Lung (tissue), 12 donors: Measurements from ENCODE around the gene AFAP1L2. TPM values are rescaled to one million over a fixed set of nuclear protein-coding genes. Genes with fewer than 3 reads are reported as not detected.
A peak's percentile ranks its signal among the peaks of the same experiment; 100 is the strongest.

ENCODE experiments used
- ATAC-seq: fragments of 200-7000 bp; cut with Tn5 transposase; one replicate; pipeline ENCODE4 v1.9.1; 2020; ENCODE audit warnings: moderate number of reproducible peaks; ENCODE audit not compliant: insufficient read depth, low FRiP score
- DNase-seq, 3 donors: peaks; one replicate each; pipeline ENCODE4 v3.0.0-alpha.2; 2013 to 2017
- H3K27ac ChIP-seq, 2 donors: one replicate each; pipeline ENCODE4 v1.5.1; 2013; ENCODE audit warnings: mild to moderate bottlenecking in 2 of 2, moderate library complexity in 2 of 2, control low read depth in 1 of 2, inconsistent platforms in 1 of 2, low read depth in 1 of 2, low read length in 1 of 2
- H3K27me3 ChIP-seq, 3 donors: one replicate each; pipeline ENCODE4 v1.5.1; 2013; ENCODE audit warnings: low read length in 2 of 3; ENCODE audit not compliant: control insufficient read depth in 3 of 3, insufficient read depth in 3 of 3
- H3K36me3 ChIP-seq, 4 donors: one replicate each; pipeline ENCODE4 v1.5.1; 2013; ENCODE audit warnings: low read length in 4 of 4, mild to moderate bottlenecking in 1 of 4, moderate library complexity in 1 of 4; ENCODE audit not compliant: control insufficient read depth in 4 of 4, insufficient read depth in 4 of 4
- H3K4me1 ChIP-seq, 5 donors: one replicate each; pipeline ENCODE4 v1.5.1; 2013; ENCODE audit warnings: low read length in 5 of 5, mild to moderate bottlenecking in 2 of 5, moderate library complexity in 1 of 5; ENCODE audit not compliant: control insufficient read depth in 5 of 5, insufficient read depth in 5 of 5
- H3K4me3 ChIP-seq: one replicate; pipeline ENCODE4 v1.5.1; 2013; ENCODE audit warnings: mild to moderate bottlenecking, control low read depth, moderate library complexity
- H3K9ac ChIP-seq, 2 donors: one replicate each; pipeline ENCODE4 v1.5.1; 2013; ENCODE audit warnings: low read length in 2 of 2, control low read depth in 1 of 2; ENCODE audit not compliant: insufficient read depth in 1 of 2
- H3K9me3 ChIP-seq, 4 donors: one replicate each; pipeline ENCODE4 v1.5.1; 2013; ENCODE audit warnings: low read length in 3 of 4, mild to moderate bottlenecking in 1 of 4, moderate library complexity in 1 of 4; ENCODE audit not compliant: control insufficient read depth in 4 of 4, insufficient read depth in 3 of 4
- CTCF ChIP-seq: IDR thresholded peaks from 2 replicates; pipeline ENCODE4 v1.5.1; 2012; ENCODE audit warnings: mild to moderate bottlenecking; ENCODE audit errors: control extremely low read depth, extremely low read depth
- WGBS, 2 donors: extraction: QIAGEN DNeasy Blood & Tissue Kit; methylation state at CpG; one replicate each; pipeline ENCODE4 v1.1.7; 2013; 5-methylcytosine and 5-hydroxymethylcytosine counted together
- polyA plus RNA-seq, 2 donors: library from polyadenylated mRNA; stranded (reverse); fragments of 200-250 nt; gene quantifications; one replicate each; pipeline ENCODE4 v1.2.1, GENCODE V29; 2013
- total RNA-seq, 2 donors: library from RNA; depleted of rRNA in 1 of 2; stranded (reverse); fragments of >200 nt in 1 of 2; gene quantifications; one replicate each; pipeline ENCODE4 v1.2.1, GENCODE V29; 2014 to 2021
- donor health status: control.
- donor health status: control.
- donor health status: Bipolar disorder and iron deficiency.
- donor health status: healthy.
- donor health status: DM: yes; HTN: yes; CAD: no.

The AFAP1L2 gene
- total and polyA plus RNA-seq, 4 donors: 2.0 to 21.0 (median 5.8) TPM

GRCh38 chr10:114401195-114401791 is 3.0 kb downstream of the AFAP1L2 start:
- 76 to 83% methylated on average over 7 of the region's 7 CpGs for WGBS, 2 donors

GRCh38 chr10:114400091-114400490 is 4.2 kb downstream of the AFAP1L2 start:
- H3K9me3 ChIP-seq: peaks cover 0 to 2% (median 0%) of the 10 kb centered on the region in 4 donors
- peaks cover 0 to 2% (median 0%) of the 10 kb centered on the region in 4 donors for H3K36me3 ChIP-seq
- ATAC-seq (no peak), DNase-seq (peak; percentile 82 to 93 (median 92))
- no peak overlapping the region for H3K27ac ChIP-seq
- H3K9ac ChIP-seq: no peak overlapping the region
- no peak for TF ChIP-seq CTCF
- peaks cover 0 to 80% (median 22%) of the 10 kb centered on the region in 5 donors for H3K4me1 ChIP-seq
- H3K27me3 ChIP-seq: peaks cover 0 to 5% (median 0%) of the 10 kb centered on the region in 3 donors
- no peak overlapping the region for H3K4me3 ChIP-seq
- 39 to 50% methylated on average over 3 of the region's 3 CpGs for WGBS, 2 donors

More at GRCh38 chr10:114401195-114401791, 3.0 kb downstream of the AFAP1L2 start:
- ATAC-seq (no peak), DNase-seq (peak; percentile 85 to 95 (median 87))
- H3K27ac ChIP-seq: no peak overlapping the region
- TF ChIP-seq CTCF: no peak
- H3K4me1 ChIP-seq: peaks cover 0 to 80% (median 21%) of the 10 kb centered on the region in 5 donors
- no peak overlapping the region for H3K4me3 ChIP-seq
- no peaks in the 10 kb centered on the region for H3K36me3 ChIP-seq
- H3K27me3 ChIP-seq: peaks cover 0 to 9% (median 0%) of the 10 kb centered on the region in 3 donors
- H3K9me3 ChIP-seq: peaks cover 0 to 2% (median 0%) of the 10 kb centered on the region in 4 donors
- no peak overlapping the region for H3K9ac ChIP-seq

- no peak for ATAC-seq
- no peak for TF ChIP-seq CTCF
- DNase-seq: peak in 1 of 3 donors; percentile 33
- Histone ChIP-seq H3K9me3 (peaks cover 0 to 2% (median 0%) of the 10 kb centered on the region in 4 donors), H3K27me3 (peaks cover 0 to 2% (median 0%) of the 10 kb centered on the region in 3 donors), H3K4me1 (peaks cover 0 to 75% (median 22%) of the 10 kb centered on the region in 5 donors), H3K27ac (peak overlapping the region in 1 of 2 donors; percentile 41), H3K9ac (no peak overlapping the region), H3K36me3 (peaks cover 0 to 4% (median 0%) of the 10 kb centered on the region in 4 donors), H3K4me3 (no peak overlapping the region)
- WGBS, 2 donors: 67 to 82% methylated on average over 6 of the region's 6 CpGs
These were observed 4.7 kb downstream of the AFAP1L2 start for GRCh38 chr10:114399576-114399975.
